Skin of body (tissue), 2 donors: ENCODE results near the gene RHBDD1. TPM values are rescaled to one million over a fixed set of nuclear protein-coding genes. Genes with fewer than 3 reads are reported as not detected.

Experiments
- DNase-seq: peaks from one replicate; lab custom pipeline; 2025; lab: John Stamatoyannopoulos, UW
- total RNA-seq: library from RNA; depleted of rRNA; stranded (reverse); fragments of >200 nt; gene quantifications from one replicate; pipeline ENCODE4 v1.2.3, GENCODE V29; 2014

Gene RHBDD1
- total RNA-seq, 1 donor from 2014 or later: 38.3 TPM

DNA sequence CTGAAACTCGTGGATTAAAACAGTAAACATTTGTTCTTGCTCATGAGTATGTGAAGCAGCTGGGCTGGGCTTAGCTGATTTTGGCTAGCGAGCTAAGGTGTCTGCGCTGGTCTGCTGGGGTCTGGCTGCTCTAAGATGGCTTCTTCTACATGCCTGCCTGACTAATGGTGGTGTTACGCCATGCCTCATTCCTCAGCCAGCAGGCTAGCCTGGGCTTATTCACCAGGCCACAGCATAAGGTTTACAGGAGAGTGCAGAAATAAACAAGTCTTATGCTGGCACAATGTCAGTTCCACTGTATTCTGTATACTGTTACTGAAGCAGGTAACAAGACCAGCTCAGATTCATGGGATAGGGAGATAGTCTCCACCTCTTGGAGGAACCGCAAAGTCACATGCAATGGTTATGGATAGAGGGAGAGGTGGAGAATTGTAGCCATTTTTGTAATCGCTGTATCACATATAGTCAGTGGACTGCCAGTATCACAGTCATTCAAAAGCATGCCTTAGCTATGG lies 80.0 kb downstream of the RHBDD1 start:
- DNase-seq: no peak

DNA sequence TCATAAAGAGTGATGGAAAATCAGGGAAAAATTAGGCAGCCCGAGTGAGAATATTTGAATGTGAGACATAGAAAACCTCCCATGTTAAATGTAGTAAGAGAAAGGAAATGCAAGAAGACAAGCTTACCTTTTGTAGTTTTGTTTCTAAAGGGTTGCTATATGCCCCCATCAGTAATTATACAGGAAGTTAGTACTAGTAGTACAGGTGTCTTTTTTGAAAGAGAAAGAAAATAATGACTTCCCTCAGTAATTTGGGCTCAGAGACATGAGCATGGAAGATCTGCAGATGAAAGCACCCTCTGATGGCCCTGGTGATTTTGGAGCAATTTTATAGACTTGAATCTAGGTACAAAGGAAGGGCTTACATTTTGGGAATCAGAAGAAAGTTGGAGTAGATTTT lies 80.8 kb downstream of the RHBDD1 start:
- no peak for DNase-seq

DNA sequence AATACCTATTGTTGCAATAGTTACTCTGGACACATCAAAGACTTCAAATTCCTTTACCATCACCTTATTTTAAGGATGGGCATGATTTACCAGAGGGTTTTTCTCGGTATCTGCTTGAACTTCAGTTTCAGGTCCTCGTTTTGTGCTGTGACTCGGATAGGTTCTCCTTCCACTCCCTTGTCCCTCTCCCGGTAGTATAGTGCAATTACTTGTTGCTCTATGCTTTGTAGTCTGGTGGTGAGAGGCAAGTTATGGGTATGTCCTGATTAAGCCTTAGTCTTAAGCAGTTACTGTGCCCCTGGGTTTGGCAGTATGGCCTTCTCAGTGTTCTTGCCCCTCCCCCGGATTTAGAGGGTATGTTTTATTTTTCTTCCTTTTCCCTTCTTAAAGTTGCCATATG lies 96.6 kb downstream of the RHBDD1 start:
- no peak for DNase-seq

DNA sequence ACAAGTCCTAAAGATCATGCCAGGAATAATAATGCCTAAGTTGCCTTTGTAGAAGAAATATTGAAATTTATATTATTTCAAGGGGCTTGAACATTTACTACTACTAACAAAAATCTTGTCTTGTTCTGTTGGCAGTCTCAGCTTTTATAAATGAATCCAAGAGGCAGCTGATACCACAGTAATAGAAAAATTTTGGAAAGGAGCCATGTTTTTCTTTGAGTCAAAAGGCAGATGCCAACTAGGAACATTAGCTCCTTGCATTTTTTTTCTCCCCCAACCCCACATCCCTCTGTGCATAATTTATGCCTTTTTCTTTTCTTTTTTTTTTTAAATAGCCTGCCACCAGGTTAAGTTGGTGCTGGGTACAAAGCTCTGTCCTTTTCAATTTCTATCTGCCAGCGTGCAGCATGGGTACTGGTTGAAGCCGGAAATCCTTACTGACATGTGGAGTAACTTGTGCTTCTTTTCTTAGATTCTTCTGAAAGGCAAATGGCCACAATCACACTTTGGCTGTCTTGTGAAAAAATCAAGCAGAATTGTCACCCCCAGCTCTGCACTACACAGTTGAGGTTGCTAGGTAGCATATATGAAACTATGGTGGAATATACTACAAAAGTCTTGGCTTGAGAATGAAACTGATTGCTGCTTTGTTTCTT lies 98.8 kb downstream of the RHBDD1 start:
- no peak for DNase-seq

DNA sequence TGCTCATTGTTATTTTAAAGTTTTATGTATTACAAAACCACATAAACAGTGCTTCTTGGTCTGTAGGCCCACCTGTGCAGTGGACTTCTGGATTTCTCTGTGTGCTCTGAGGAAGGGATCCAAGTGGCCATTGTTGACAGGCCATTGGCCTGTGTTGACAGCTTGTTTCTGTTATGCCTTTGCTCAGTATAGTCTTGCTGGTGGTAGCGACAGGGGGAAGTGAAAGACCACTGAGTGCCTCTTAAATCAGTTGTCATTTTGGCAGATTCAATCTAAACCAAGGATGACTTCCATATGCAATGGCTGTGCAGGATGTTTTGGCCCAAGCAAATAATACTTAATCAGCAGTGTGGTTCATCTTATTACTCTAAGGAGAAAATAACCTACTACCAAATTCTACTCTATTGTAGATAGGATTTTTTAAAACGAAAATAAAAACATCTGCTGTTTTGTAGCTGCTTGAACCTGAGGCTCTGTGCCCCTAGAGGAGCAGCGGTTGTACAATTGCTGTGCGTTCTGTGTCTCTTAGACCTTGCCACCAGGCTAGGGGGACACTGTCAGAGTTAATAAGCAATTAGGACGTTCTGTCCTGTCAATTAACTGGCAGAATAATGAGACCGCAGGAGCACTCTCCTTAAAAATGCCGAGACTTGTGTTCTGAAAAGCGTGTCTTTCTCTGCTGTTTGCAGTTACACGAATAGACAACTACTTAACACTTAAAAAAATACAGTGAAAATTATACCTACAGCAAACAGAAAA lies 108.2 kb downstream of the RHBDD1 start:
- no peak for DNase-seq

DNA sequence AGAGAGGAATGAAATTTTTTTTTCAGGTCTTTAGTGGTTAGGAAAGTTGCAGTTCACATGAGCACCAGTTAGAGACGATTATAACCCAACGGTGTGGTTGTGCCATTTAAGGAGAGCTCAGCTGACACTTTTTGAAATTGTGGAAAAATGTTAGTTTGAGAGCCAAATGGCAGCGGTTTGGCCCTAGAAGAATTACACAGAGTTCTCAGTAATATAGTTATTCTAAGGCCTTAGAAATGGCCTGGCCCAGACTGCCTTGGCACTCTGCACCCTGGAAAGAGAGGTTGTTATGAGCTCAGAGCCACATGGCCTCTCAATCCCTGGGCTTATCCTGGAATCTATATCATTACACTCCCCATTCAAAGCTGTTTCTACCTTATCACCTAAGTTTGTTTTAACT lies 117.4 kb downstream of the RHBDD1 start:
- DNase-seq: no peak

DNA sequence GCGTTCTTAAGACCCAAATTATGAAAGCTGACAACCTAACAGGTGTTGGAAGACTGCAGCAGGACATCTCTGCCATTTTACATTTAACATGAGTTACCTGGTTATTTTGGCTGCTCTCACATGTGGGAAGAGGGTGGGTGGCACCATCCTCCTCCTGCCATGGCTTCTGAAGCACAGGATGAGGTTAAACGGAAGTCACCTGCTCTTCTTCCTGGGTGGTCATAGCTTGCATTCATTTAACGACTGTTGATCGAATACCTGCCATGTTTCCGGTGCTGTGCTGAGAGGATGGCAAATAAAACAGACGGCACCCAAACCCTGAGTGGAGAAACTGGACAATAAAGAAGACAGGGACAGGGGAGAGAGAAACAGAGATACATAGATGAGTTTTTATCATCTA lies 118.0 kb downstream of the RHBDD1 start:
- DNase-seq: no peak

DNA sequence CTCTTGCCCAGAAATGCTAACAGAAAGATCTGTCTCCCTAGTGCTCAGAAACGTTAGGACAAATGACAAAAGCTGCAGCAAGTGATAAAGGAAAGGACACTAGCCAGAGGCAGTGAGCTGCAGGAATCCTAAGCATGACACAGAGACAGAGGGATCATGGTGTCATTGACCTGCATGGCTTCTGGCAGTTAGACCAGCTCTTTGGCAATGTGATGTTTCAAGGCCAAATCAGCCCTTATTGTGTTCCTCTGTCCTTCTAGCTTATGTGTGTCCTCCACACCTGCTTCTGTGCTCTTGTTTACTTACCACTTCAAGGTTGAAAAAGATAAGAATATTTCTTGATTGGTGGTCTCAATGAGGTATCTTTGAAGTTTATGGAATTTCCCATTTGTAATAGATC lies 120.8 kb downstream of the RHBDD1 start:
- DNase-seq: no peak

DNA sequence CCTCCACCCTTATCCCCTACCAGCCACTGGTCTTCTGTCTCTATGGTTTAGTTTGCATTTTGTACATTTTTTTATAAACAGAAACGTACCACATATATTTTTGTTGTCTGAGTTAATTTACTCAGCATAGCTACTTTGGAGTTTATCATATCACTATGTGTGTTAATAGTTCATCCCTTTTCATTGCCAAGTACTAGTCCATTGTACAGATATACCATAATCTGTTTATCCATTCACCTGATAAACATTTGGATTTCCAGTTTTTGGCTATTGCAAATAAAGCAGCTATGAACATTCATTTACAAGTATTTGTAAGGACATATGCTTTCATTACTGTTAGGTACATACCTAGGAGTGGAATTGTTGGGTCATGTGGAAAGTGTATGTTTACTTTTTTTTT lies 123.6 kb downstream of the RHBDD1 start:
- no peak for DNase-seq

DNA sequence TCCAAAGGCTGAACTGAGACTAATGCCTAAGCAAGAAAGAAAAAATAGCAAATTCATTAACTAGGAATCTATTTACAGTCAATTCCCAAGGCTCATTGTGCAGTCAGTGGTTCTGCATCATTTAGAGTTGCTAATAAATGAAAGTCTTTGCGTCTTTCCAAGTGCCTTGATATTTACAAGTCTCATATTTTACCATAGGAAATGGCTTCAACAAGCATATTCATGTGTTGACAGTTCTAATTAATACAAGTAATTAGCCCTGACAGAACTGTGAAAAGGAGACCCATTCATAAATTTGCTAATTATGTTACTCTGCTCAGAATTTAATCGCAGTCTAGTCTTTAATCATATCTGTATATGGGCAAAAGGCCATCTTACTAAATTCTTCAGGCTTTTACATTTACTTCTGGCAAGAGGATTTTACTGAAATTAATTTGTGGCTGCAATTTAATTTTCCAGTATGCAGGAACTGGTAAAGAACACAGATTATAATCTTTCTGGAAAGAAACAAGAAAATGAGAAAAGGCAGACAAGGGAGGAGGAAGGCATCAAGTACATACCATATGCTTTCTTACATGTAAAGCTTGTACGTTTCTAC lies 126.4 kb downstream of the RHBDD1 start:
- DNase-seq: no peak

DNA sequence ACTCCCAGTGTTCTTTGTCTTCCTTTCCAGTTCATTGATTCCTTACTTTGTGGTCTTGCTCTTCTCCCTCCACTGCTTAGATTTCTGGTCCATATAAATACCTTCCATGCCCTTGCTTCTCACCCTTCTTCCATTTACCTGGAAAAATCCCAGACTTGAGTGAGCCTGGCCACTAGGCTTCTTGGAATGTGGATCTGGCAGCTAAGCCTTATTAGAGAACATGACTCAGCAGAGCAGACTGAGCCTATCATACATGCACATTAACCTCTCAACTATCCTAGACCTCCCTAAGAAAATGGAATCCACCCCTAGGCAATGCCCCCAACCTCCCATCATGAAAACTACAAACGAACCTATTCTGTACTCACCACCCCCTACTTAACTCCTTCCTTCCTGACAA lies 127.7 kb downstream of the RHBDD1 start:
- no peak for DNase-seq

DNA sequence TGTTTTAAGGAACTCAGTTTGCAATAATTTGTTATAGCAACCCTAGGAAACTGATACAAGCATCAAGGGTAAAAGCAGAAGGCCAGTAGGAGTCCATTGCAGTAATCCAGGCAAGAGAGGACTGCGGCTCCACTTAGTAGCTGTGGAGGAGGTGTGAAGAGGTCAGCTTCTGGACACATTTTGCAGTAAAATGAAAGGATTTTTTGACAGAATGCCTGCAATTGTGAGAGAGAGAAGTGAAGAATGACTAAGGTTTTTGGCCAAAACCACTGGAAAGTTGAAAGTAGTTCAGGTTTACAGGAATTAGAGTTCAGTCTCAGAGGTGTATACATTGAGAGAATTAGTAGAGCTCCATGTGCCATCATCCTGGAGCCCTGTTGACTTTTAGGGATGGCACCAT lies 129.5 kb downstream of the RHBDD1 start:
- DNase-seq: no peak

DNA sequence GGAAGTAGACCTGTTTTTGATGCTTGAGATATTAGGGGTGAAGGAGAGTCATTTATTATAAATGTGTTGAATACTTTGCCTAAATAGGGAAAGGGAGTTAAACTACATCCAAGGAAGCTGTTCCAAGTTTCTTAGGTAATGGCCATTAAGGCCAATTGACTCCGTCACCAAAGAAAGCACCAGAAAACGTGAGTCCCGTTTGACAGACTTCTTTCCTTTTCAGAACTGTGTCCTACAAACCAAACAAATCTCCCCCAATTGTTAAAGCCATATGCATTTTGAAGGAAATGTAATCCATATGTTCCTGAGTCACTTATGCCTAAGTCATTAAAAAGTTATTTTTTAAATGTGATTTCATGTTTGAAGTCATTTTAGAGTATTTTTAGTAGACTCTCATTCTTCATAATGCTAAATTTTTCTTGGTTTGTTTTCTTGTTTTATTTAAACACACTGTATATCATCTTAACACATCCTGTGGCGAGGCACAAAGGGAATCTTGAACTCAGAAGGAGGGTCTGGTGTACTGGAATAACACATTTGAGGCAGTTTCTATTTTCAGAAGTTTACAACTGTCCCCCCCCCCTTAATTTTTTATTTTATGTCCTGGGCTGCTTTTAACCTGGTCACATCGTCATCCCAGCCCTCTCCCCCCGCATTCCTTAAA lies 133.7 kb downstream of the RHBDD1 start:
- peak; percentile 93 for DNase-seq

DNA sequence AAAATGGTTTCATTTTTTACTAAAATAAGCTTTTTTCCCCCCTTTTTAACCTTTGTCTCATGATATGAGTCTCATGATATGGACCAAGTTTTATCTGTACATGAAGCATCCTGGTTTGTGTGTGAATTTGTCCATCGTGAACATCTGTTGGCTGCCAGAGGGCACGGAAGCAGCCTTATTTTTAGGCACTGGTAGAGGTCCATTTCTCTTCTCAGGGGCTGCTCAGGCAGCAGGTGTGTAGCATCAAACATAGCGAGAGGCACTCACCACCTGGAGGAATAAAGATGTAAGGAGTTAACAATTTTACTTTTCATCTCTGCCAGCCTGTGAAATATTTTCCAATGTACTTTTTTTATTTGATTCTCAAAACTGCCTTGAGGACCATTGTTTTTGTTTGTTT lies 134.5 kb downstream of the RHBDD1 start:
- no peak for DNase-seq

DNA sequence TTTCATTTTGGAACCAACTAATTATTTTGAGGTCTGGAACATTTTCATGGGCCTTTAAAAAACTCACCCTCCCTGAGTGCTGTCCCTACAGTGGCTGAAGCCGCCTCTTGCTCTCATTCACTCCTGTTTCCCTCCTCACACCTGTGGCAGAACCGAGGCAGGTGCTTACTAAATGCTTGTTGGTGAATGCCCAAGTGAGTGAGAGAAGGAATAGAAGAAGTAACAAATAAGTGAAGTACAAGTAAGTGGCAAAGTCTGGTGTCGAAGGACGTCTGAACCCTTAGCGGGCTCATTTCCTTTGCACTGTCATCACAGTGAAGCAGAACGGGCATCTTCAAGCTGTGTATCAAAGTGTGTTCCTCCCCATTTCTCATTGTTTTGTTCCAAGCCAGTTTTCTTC lies 135.2 kb downstream of the RHBDD1 start:
- no peak for DNase-seq

DNA sequence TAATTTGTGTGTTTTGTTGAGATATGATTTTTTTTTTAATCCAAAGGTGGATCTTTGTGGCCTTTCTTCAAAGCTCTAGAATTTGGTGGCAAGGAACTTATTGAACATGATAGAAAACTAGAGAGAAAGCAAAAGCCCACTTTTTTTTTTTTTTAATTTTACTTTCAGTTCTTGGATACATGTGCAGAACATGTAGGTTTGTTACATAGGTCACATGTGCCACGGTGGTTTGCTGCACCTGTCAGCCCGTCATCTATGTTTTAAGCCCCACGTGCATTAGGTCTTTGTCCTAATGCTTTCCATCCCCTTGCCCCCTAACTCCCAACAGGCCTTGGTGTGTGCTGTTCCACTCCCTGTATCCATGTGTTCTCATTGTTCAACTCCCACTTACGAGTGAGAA lies 135.9 kb downstream of the RHBDD1 start:
- DNase-seq: no peak

DNA sequence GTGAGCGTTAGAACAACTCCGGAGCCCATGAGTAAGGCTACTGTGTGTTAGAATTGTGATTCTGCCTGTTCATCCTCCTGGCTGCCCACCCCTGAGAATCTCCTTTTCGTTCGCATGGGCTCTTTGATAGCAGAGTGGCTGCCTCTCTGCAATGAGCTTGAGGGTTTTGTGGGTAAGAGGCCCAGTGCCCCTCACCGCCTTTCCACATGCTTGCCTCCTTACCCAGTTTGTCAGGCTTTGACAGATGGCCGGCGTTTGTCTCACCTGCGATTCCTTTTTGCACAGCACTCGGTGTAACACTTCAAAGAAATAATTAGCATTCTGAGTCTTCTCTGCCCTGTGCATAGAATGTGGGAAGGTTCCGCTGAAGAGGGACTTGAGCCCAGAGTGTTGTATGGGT lies 138.0 kb downstream of the RHBDD1 start:
- DNase-seq: no peak

DNA sequence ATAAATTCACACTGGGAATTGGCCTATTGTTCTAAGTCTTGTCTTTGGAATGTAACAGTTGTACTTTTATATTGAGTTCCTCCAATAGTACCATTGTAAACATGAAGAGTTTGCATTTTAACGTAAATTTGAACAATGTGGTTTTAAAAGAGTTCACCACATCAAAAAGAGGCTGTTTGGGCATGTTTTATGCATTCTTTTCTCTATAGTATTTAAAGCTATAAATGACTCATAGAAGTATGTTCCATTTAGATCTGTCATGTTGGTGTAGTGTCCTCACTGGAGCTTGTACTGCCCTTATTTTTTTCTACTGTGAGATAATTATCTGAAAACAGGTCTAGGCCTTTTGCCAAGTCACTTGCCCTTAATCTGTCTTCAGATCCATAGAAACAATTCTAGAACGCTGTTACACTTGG lies 141.9 kb downstream of the RHBDD1 start:
- peak; percentile 88 for DNase-seq

DNA sequence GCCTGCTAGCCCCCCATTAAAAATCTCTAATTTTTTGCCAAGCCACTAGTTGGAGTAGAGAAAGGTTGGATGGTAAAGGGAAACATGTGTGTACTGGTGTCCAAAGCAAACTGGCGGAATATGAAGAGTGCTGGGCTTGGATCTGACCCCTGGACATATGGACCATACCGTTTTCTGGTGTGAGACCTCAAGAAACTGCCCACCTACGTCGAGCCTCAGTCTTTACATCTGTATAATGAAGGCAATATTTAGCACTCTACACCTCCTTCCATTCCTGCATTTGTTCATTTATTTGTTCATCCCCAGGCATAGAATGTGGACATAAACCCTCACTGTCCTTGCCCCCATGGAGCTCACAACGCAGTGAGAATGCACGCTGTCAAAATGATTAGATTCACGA lies 142.4 kb downstream of the RHBDD1 start:
- no peak for DNase-seq

DNA sequence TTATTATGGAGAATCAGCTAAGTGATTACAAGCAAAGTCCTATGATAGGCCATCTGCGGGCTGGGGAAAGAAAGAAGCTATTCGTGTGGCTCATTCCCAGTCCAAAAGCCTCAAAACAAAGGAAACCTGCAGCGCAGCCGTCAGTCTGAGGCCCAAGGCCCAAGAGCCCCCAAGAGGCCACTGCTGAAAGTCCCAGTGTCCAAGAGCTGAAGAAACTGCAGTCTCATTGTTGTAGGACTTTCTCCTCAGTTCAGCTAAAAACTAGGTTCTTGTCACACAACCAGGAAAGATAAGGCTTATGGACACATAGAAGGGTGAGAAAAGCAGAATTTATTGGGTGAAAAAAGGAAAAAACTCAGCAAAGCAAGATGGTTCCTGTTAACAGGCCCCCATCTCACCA lies 143.2 kb downstream of the RHBDD1 start:
- no peak for DNase-seq

DNA sequence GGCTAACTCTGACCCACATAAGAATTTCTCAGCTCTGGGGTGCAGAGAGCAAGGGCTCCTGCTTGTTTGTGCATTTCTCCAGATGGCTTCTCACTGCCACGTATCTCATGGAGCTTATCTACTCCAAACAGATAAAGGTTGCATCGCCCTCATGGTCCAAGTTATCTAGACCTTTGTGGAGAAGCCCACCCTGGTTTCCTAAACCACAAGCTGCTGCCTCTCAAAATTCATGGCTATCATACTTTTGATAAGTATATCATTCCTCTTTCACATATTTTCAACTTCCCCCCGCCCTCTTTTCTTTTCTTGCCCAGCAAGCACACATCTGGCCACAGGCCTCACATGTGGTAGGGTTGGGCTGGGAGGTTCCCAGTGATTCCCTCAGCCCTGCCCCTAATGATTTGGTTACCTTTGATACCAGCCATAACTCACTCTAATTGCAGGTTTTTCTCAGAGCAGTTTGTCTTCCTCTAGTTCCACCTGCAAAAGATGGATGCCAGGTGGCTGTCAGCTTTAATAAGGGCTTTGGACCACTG lies 146.0 kb downstream of the RHBDD1 start:
- no peak for DNase-seq
